OCI-LY3 (cell line): ENCODE data around the gene SPATA31E1.

Experiments
- H2AFZ ChIP-seq: fragments of 200-600, 300-600 bp; shearing (Covaris generic); 2 replicates; pipeline ENCODE4 v1.6.0; 2014; ENCODE audit warnings: antibody characterized with exemption, low read depth, low read length
- H3K27ac ChIP-seq: fragments of 200-600, 300-600 bp; sonication (generic); 2 replicates; pipeline ENCODE4 v1.5.1; 2014; ENCODE audit warnings: mild to moderate bottlenecking, low read length, moderate library complexity, mixed read lengths
- H3K27me3 ChIP-seq: fragments of 200-600, 300-600 bp; sonication (generic); 2 replicates; pipeline ENCODE4 v1.6.1; 2014; ENCODE audit warnings: low read depth, low read length, mixed read lengths
- H3K36me3 ChIP-seq: fragments of 200-600, 300-600 bp; sonication (generic); replicated peaks from 2 replicates; pipeline ENCODE3; 2014; ENCODE audit warnings: low read depth, low read length, mixed read lengths
- H3K4me1 ChIP-seq: fragments of 300-600, 200-600 bp; sonication (generic); 2 replicates; pipeline ENCODE4 v1.6.1; 2014; ENCODE audit warnings: low read length, mixed read lengths
- H3K4me2 ChIP-seq: fragments of 200-600, 300-600 bp; sonication (generic); 2 replicates; pipeline ENCODE4 v1.6.1; 2014; ENCODE audit warnings: low read length, mixed read lengths
- H3K4me3 ChIP-seq: fragments of 300-600, 200-600 bp; sonication (generic); 2 replicates; pipeline ENCODE4 v1.5.1; 2014; ENCODE audit warnings: antibody characterized with exemption, mild to moderate bottlenecking, low read length, moderate library complexity
- H3K79me2 ChIP-seq: fragments of 300-600, 200-600 bp; shearing (Covaris generic); 2 replicates; pipeline ENCODE4 v1.6.1; 2014; ENCODE audit warnings: mild to moderate bottlenecking, low read length, mixed read lengths
- H3K9ac ChIP-seq: fragments of 300-600, 200-600 bp; shearing (Covaris generic); 2 replicates; pipeline ENCODE4 v1.6.0; 2014; ENCODE audit warnings: mild to moderate bottlenecking, low read length, moderate library complexity
- H3K9me3 ChIP-seq: fragments of 200-600, 300-600 bp; shearing (Covaris generic); 2 replicates; pipeline ENCODE4 v1.6.1; 2014; ENCODE audit warnings: low read length, mixed read lengths; ENCODE audit not compliant: insufficient read depth
- H4K20me1 ChIP-seq: fragments of 200-600, 300-600 bp; sonication (generic); 2 replicates; pipeline ENCODE4 v1.6.1; 2016; ENCODE audit warnings: low read length, mixed read lengths; ENCODE audit not compliant: insufficient read depth
- EZH2phosphoT487 ChIP-seq: fragments of 200-600 bp; shearing (Covaris generic); IDR thresholded peaks from 2 replicates; pipeline ENCODE4 v1.6.1; 2018; ENCODE audit warnings: antibody characterized with exemption, mixed run types, low read depth
- TF ChIP-seq, protein P1 (sequence below): fragments of 200-600, 300-600 bp; sonication (generic); IDR thresholded peaks from 2 replicates; pipeline ENCODE4 v1.5.1; 2014; ENCODE audit warnings: antibody characterized with exemption, low read length, low read depth

Gene SPATA31E1

DNA sequence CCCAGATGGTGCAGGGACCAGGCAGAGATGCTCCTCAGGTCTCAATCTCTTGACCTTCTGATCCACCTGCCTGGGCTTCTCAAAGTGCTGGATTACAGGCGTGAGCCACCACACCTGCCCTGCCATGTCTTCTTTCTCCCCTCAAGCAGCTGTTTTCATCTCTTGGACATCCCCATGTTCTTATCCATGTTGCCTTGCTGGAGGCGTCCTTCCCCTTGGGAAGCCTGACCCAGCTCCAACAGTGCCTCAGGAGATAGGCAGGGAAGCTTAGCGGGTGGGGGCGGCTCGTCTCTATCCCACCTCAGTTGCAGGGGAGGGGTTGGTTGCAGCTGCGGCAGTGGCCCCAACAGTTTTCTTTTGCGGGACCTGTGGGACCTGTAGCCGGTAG is 24.7 kb upstream of the SPATA31E1 start:
- Histone ChIP-seq H3K9ac (no peak overlapping the region), H3K79me2 (no peaks in the 10 kb centered on the region), H2AFZ (no peak overlapping the region), H3K36me3 (no peaks in the 10 kb centered on the region), H4K20me1 (no peaks in the 10 kb centered on the region), H3K4me2 (no peak overlapping the region), H3K4me3 (no peak overlapping the region), H3K27me3 (no peaks in the 10 kb centered on the region), H3K4me1 (no peaks in the 10 kb centered on the region), H3K27ac (no peak overlapping the region), H3K9me3 (no peaks in the 10 kb centered on the region)
- TF ChIP-seq, protein P1, sequence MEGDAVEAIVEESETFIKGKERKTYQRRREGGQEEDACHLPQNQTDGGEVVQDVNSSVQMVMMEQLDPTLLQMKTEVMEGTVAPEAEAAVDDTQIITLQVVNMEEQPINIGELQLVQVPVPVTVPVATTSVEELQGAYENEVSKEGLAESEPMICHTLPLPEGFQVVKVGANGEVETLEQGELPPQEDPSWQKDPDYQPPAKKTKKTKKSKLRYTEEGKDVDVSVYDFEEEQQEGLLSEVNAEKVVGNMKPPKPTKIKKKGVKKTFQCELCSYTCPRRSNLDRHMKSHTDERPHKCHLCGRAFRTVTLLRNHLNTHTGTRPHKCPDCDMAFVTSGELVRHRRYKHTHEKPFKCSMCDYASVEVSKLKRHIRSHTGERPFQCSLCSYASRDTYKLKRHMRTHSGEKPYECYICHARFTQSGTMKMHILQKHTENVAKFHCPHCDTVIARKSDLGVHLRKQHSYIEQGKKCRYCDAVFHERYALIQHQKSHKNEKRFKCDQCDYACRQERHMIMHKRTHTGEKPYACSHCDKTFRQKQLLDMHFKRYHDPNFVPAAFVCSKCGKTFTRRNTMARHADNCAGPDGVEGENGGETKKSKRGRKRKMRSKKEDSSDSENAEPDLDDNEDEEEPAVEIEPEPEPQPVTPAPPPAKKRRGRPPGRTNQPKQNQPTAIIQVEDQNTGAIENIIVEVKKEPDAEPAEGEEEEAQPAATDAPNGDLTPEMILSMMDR, result no peak
- no peak for TF ChIP-seq EZH2phosphoT487

DNA sequence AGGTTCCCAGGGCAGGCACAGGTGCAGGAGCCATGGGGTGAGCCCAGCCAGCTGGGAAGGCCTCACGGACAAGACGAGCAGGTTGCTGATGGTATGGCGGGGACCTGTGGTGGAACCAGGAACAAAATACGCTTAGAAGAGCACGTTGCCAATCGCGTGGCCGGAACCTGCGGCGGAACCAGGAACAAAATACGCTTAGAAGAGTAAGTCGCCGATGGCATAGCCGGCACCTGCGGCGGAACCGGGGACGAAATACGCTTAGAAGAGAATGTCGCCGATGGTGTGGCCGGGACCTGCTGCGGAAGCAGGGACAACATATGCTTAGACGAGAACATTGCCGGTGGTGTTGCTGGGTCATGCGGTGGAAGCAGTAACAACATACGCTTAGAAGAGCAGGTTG is 23.5 kb upstream of the SPATA31E1 start:
- no peaks in the 10 kb centered on the region for H4K20me1 ChIP-seq
- H2AFZ ChIP-seq, result no peak overlapping the region
- TF ChIP-seq EZH2phosphoT487, result no peak
- TF ChIP-seq, protein P1, result no peak
- H3K27me3 ChIP-seq, result no peaks in the 10 kb centered on the region
- H3K9me3 ChIP-seq, result no peaks in the 10 kb centered on the region
- H3K4me3 ChIP-seq, result no peak overlapping the region
- H3K4me1 ChIP-seq, result no peaks in the 10 kb centered on the region
- H3K36me3 ChIP-seq, result no peaks in the 10 kb centered on the region
- H3K9ac ChIP-seq, result no peak overlapping the region
- H3K4me2 ChIP-seq, result no peak overlapping the region
- no peaks in the 10 kb centered on the region for H3K79me2 ChIP-seq
- H3K27ac ChIP-seq, result no peak overlapping the region

DNA sequence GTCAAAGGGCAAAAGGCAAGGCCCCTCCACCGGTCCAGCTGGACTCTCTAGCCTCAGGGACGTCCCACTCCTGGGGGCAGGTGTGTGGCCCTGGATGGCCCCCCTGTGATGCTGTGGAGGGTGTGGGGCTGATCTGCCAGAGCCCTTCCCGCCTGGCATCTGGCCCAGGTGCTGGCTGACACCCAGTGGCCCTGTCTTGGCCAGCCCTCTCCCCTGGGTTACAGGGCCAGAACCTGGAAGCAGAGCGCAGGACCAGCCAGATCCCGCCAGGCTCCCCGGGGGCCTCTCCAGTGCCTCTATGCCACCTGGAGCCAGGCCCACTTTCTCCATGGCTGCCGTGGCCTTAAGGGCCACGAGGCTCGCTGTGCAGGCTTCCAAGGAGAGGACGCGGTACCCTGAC is 22.9 kb upstream of the SPATA31E1 start:
- H3K27me3 ChIP-seq, result no peaks in the 10 kb centered on the region
- no peak overlapping the region for H2AFZ ChIP-seq
- H3K4me1 ChIP-seq, result no peaks in the 10 kb centered on the region
- no peaks in the 10 kb centered on the region for H3K79me2 ChIP-seq
- TF ChIP-seq EZH2phosphoT487, result no peak
- TF ChIP-seq, protein P1, result no peak
- H3K27ac ChIP-seq, result no peak overlapping the region
- no peaks in the 10 kb centered on the region for H3K36me3 ChIP-seq
- no peaks in the 10 kb centered on the region for H3K9me3 ChIP-seq
- no peak overlapping the region for H3K4me2 ChIP-seq
- no peak overlapping the region for H3K9ac ChIP-seq
- H3K4me3 ChIP-seq, result no peak overlapping the region
- no peaks in the 10 kb centered on the region for H4K20me1 ChIP-seq

DNA sequence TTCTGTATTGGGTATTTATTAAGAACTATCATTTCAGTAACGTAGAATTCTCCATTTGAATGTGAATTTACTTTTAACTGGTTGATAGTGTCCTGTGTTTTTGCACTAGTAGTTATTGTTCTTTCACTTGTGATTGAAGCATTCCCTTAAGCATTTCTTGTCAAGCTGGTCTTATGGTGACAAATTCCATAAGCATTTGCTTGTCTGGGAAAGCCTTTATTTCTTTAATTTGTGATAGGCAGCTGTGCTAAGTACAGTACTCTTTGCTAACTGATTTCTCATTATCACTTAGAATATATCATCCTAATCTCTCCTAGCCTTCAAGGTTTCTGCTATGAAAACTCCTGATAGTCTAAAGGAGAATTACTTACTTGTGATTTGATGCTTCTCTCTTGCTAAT is 21.3 kb upstream of the SPATA31E1 start:
- H3K4me3 ChIP-seq, result no peak overlapping the region
- no peaks in the 10 kb centered on the region for H4K20me1 ChIP-seq
- H3K27me3 ChIP-seq, result no peaks in the 10 kb centered on the region
- H3K4me2 ChIP-seq, result no peak overlapping the region
- no peaks in the 10 kb centered on the region for H3K36me3 ChIP-seq
- H3K9me3 ChIP-seq, result no peaks in the 10 kb centered on the region
- H3K4me1 ChIP-seq, result no peaks in the 10 kb centered on the region
- no peak overlapping the region for H3K27ac ChIP-seq
- H3K79me2 ChIP-seq, result no peaks in the 10 kb centered on the region
- no peak overlapping the region for H2AFZ ChIP-seq
- TF ChIP-seq, protein P1, result no peak
- no peak for TF ChIP-seq EZH2phosphoT487
- no peak overlapping the region for H3K9ac ChIP-seq
